Measurements from ENCODE around the gene AFF3.

AFF3 gene

GRCh38 chr2:99890568-99891427 is 251.6 kb downstream of the AFF3 start:
- Histone ChIP-seq H3K27me3 (ENCODE audit: control insufficient read depth in 5 of 5, insufficient read depth in 4 of 5, low read length in 5 of 5) (no peaks in the 10 kb centered on the region), H3K9ac (ENCODE audit: low read length in 5 of 5) (no peak overlapping the region), H3K4me1 (ENCODE audit: control insufficient read depth in 5 of 5, insufficient read depth in 5 of 5, low read length in 5 of 5) (peaks cover 0 to 2% (median 0%) of the 10 kb centered on the region in 5 donors), H3K9me3 (ENCODE audit: control insufficient read depth in 5 of 5, low read length in 5 of 5) (no peaks in the 10 kb centered on the region), H3K27ac (ENCODE audit: low read depth, low read length) (no peak overlapping the region), H3K4me3 (ENCODE audit: low read depth in 1 of 5, low read length in 5 of 5) (no peak overlapping the region), H3K36me3 (ENCODE audit: control insufficient read depth in 5 of 5, insufficient read depth in 5 of 5, low read length in 5 of 5) (no peaks in the 10 kb centered on the region)

GRCh38 chr2:99888617-99889016 is 253.8 kb downstream of the AFF3 start:
- Histone ChIP-seq H3K4me3 (ENCODE audit: low read depth in 1 of 5, low read length in 5 of 5) (no peak overlapping the region), H3K27ac (ENCODE audit: low read depth, low read length) (no peak overlapping the region), H3K27me3 (ENCODE audit: control insufficient read depth in 5 of 5, insufficient read depth in 4 of 5, low read length in 5 of 5) (no peaks in the 10 kb centered on the region), H3K9me3 (ENCODE audit: control insufficient read depth in 5 of 5, low read length in 5 of 5) (no peaks in the 10 kb centered on the region), H3K36me3 (ENCODE audit: control insufficient read depth in 5 of 5, insufficient read depth in 5 of 5, low read length in 5 of 5) (no peaks in the 10 kb centered on the region), H3K4me1 (ENCODE audit: control insufficient read depth in 5 of 5, insufficient read depth in 5 of 5, low read length in 5 of 5) (peaks cover 0 to 2% (median 0%) of the 10 kb centered on the region in 5 donors), H3K9ac (ENCODE audit: low read length in 5 of 5) (no peak overlapping the region)

- no peak overlapping the region for H3K27ac ChIP-seq (ENCODE audit: low read depth, low read length)
- no peaks in the 10 kb centered on the region for H3K9me3 ChIP-seq (ENCODE audit: control insufficient read depth in 5 of 5, low read length in 5 of 5)
- no peaks in the 10 kb centered on the region for H3K27me3 ChIP-seq (ENCODE audit: control insufficient read depth in 5 of 5, insufficient read depth in 4 of 5, low read length in 5 of 5)
- no peaks in the 10 kb centered on the region for H3K36me3 ChIP-seq (ENCODE audit: control insufficient read depth in 5 of 5, insufficient read depth in 5 of 5, low read length in 5 of 5)
- H3K9ac ChIP-seq (ENCODE audit: low read length in 5 of 5): no peak overlapping the region
- H3K4me1 ChIP-seq (ENCODE audit: control insufficient read depth in 5 of 5, insufficient read depth in 5 of 5, low read length in 5 of 5): peaks cover 2 to 11% (median 9%) of the 10 kb centered on the region in 5 donors
- H3K4me3 ChIP-seq (ENCODE audit: low read depth in 1 of 5, low read length in 5 of 5): no peak overlapping the region
These were observed 256.0 kb downstream of the AFF3 start for GRCh38 chr2:99886418-99886817.

DNA sequence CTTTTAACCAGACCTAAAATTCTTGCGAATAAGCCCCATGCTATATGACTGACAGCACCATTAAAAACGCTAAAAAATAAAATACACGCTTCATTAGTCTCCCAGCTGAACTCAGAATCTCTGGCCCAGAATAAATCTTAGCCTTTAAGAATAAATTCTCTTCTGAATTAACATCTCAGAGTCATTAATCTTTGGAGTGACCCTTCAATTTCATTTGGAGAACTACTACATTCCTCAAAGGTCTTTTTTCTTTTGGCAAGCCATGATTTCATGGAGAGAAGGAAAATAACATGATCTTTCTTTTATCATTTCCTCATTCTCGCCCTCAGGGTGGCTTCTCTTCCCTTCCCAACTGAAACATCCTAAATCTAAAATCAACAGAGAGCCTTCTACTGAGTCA is 259.0 kb downstream of the AFF3 start:
- Histone ChIP-seq H3K27ac (ENCODE audit: low read depth, low read length) (no peak overlapping the region), H3K9me3 (ENCODE audit: control insufficient read depth in 5 of 5, low read length in 5 of 5) (no peaks in the 10 kb centered on the region), H3K4me3 (ENCODE audit: low read depth in 1 of 5, low read length in 5 of 5) (no peak overlapping the region), H3K9ac (ENCODE audit: low read length in 5 of 5) (no peak overlapping the region), H3K36me3 (ENCODE audit: control insufficient read depth in 5 of 5, insufficient read depth in 5 of 5, low read length in 5 of 5) (no peaks in the 10 kb centered on the region), H3K27me3 (ENCODE audit: control insufficient read depth in 5 of 5, insufficient read depth in 4 of 5, low read length in 5 of 5) (no peaks in the 10 kb centered on the region), H3K4me1 (ENCODE audit: control insufficient read depth in 5 of 5, insufficient read depth in 5 of 5, low read length in 5 of 5) (peaks cover 0 to 11% (median 9%) of the 10 kb centered on the region in 5 donors)

GRCh38 chr2:99881901-99882591 is 260.3 kb downstream of the AFF3 start:
- Histone ChIP-seq H3K4me1 (ENCODE audit: control insufficient read depth in 5 of 5, insufficient read depth in 5 of 5, low read length in 5 of 5) (peaks cover 0 to 11% (median 9%) of the 10 kb centered on the region in 5 donors), H3K27me3 (ENCODE audit: control insufficient read depth in 5 of 5, insufficient read depth in 4 of 5, low read length in 5 of 5) (no peaks in the 10 kb centered on the region), H3K27ac (ENCODE audit: low read depth, low read length) (no peak overlapping the region), H3K9ac (ENCODE audit: low read length in 5 of 5) (no peak overlapping the region), H3K36me3 (ENCODE audit: control insufficient read depth in 5 of 5, insufficient read depth in 5 of 5, low read length in 5 of 5) (no peaks in the 10 kb centered on the region), H3K4me3 (ENCODE audit: low read depth in 1 of 5, low read length in 5 of 5) (no peak overlapping the region), H3K9me3 (ENCODE audit: control insufficient read depth in 5 of 5, low read length in 5 of 5) (no peaks in the 10 kb centered on the region)

- no peak overlapping the region for H3K4me3 ChIP-seq (ENCODE audit: low read depth in 1 of 5, low read length in 5 of 5)
- H3K4me1 ChIP-seq (ENCODE audit: control insufficient read depth in 5 of 5, insufficient read depth in 5 of 5, low read length in 5 of 5): peaks cover 0 to 11% (median 9%) of the 10 kb centered on the region in 5 donors
- no peak overlapping the region for H3K9ac ChIP-seq (ENCODE audit: low read length in 5 of 5)
- H3K9me3 ChIP-seq (ENCODE audit: control insufficient read depth in 5 of 5, low read length in 5 of 5): no peaks in the 10 kb centered on the region
- no peaks in the 10 kb centered on the region for H3K36me3 ChIP-seq (ENCODE audit: control insufficient read depth in 5 of 5, insufficient read depth in 5 of 5, low read length in 5 of 5)
- H3K27ac ChIP-seq (ENCODE audit: low read depth, low read length): no peak overlapping the region
- H3K27me3 ChIP-seq (ENCODE audit: control insufficient read depth in 5 of 5, insufficient read depth in 4 of 5, low read length in 5 of 5): no peaks in the 10 kb centered on the region
These were observed 261.5 kb downstream of the AFF3 start for GRCh38 chr2:99880964-99881294.

DNA sequence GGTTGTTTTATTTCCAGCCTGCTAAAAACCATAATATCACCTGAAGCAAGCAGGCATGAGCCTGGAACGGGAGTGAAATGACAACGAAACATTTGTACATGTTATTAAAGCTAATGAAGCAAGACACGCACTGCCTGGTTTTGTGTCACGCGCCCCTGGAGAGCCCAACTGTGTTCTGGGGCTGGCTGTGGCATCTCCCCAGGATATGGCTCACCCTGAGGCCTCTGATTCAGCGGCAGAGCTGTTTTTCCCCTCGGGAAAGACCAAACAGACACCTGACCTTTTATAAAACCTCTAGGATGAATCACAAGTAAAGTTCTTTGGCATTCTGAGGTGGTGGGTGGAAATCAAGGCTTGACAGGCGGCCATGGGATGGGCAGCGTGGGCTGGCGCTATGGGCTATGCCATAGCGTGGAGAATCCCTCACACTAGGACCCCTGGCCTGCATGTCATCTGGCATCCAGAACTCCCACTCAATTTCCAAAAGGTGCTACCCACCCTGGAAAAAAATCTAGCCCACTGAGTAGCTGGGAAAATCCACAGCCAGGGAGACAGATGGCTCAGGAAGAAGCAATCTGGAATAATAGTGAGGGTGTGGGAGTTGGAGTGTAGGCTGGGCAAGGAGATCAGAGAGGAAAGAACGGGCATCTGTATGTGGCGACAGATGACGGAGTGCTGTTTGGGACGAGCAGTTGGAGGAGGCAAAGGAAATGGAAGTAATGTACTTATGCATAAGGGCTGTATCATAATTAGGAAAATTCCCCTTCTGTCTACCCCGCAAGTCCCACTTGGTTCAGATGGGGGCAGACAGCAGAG is 262.0 kb downstream of the AFF3 start:
- H3K4me1 ChIP-seq (ENCODE audit: control insufficient read depth in 5 of 5, insufficient read depth in 5 of 5, low read length in 5 of 5): peaks cover 0 to 11% (median 9%) of the 10 kb centered on the region in 5 donors
- no peaks in the 10 kb centered on the region for H3K36me3 ChIP-seq (ENCODE audit: control insufficient read depth in 5 of 5, insufficient read depth in 5 of 5, low read length in 5 of 5)

GRCh38 chr2:99879481-99879880 is 262.9 kb downstream of the AFF3 start:
- no peaks in the 10 kb centered on the region for H3K9me3 ChIP-seq (ENCODE audit: control insufficient read depth in 5 of 5, low read length in 5 of 5)
- H3K27me3 ChIP-seq (ENCODE audit: control insufficient read depth in 5 of 5, insufficient read depth in 4 of 5, low read length in 5 of 5): no peaks in the 10 kb centered on the region
- no peak overlapping the region for H3K4me3 ChIP-seq (ENCODE audit: low read depth in 1 of 5, low read length in 5 of 5)
- H3K36me3 ChIP-seq (ENCODE audit: control insufficient read depth in 5 of 5, insufficient read depth in 5 of 5, low read length in 5 of 5): no peaks in the 10 kb centered on the region
- H3K4me1 ChIP-seq (ENCODE audit: control insufficient read depth in 5 of 5, insufficient read depth in 5 of 5, low read length in 5 of 5): peaks cover 0 to 11% (median 9%) of the 10 kb centered on the region in 5 donors
- no peak overlapping the region for H3K27ac ChIP-seq (ENCODE audit: low read depth, low read length)
- H3K9ac ChIP-seq (ENCODE audit: low read length in 5 of 5): no peak overlapping the region

More for the DNA sequence above, 262.0 kb downstream of the AFF3 start:
- H3K4me3 ChIP-seq (ENCODE audit: low read depth in 1 of 5, low read length in 5 of 5): no peak overlapping the region
- H3K9ac ChIP-seq (ENCODE audit: low read length in 5 of 5): no peak overlapping the region
- no peaks in the 10 kb centered on the region for H3K9me3 ChIP-seq (ENCODE audit: control insufficient read depth in 5 of 5, low read length in 5 of 5)
- no peak overlapping the region for H3K27ac ChIP-seq (ENCODE audit: low read depth, low read length)
- no peaks in the 10 kb centered on the region for H3K27me3 ChIP-seq (ENCODE audit: control insufficient read depth in 5 of 5, insufficient read depth in 4 of 5, low read length in 5 of 5)

DNA sequence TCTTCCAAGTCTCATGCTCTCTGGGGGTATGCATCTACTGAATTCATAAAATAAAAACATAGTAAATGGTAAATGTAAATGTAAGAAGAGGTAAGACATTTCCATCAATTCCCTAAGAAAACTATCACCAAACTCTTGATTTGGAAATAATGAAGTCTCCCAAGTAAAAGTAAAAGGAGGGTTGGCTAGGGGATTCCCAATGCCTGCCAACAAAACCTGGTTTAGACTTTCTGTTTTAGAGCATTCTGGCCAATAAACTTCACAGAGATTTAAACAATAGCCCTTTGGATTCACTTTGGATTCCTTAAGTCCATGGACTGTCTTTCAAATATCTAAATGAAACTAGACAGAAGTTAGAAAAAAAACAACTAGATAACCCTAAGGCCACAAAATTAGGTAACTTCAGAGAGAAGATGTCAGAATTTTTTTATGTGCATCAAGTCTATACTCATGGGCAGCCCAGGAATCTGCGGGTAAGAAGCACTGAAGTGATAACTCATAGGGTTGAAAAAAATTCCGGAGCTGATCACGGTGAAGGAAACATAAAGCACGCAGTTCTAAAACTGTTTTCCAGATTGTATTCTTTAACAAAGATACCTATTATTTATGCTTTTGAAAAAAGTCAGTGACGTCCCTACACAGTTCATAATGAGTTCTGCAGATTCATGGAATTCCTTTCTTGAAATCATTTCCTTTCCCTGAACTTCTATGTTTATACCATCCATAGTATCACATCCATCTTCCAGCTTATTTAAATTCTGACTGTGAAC is 263.6 kb downstream of the AFF3 start:
- Histone ChIP-seq H3K9me3 (ENCODE audit: control insufficient read depth in 5 of 5, low read length in 5 of 5) (no peaks in the 10 kb centered on the region), H3K27me3 (ENCODE audit: control insufficient read depth in 5 of 5, insufficient read depth in 4 of 5, low read length in 5 of 5) (no peaks in the 10 kb centered on the region), H3K36me3 (ENCODE audit: control insufficient read depth in 5 of 5, insufficient read depth in 5 of 5, low read length in 5 of 5) (no peaks in the 10 kb centered on the region), H3K4me1 (ENCODE audit: control insufficient read depth in 5 of 5, insufficient read depth in 5 of 5, low read length in 5 of 5) (peaks cover 0 to 11% (median 9%) of the 10 kb centered on the region in 5 donors), H3K9ac (ENCODE audit: low read length in 5 of 5) (no peak overlapping the region), H3K4me3 (ENCODE audit: low read depth in 1 of 5, low read length in 5 of 5) (no peak overlapping the region), H3K27ac (ENCODE audit: low read depth, low read length) (no peak overlapping the region)

Measured in subcutaneous abdominal adipose tissue (tissue), 5 donors.